Tibial nerve (tissue), 4 donors: ENCODE results near the gene OR2H1. TPM values are rescaled to one million over a fixed set of nuclear protein-coding genes. Genes with fewer than 3 reads are reported as not detected.

ENCODE experiments used
- DNase-seq, 2 donors: peaks; one replicate each; pipeline ENCODE4 v3.0.0-alpha.2; 2019; ENCODE audit warnings: low spot score in 2 of 2
- H3K27ac ChIP-seq, 4 donors: fragments of 200-600 bp; sonication (generic) in 3 of 4; one replicate each; pipeline ENCODE4 v1.5.1; 2017 to 2019; ENCODE audit warnings: mild to moderate bottlenecking in 1 of 4
- H3K27me3 ChIP-seq, 2 donors: fragments of 200-600 bp; sonication (generic) in 1 of 2; one replicate each; pipeline versions ENCODE4 v1.5.1 to v1.6.0; 2017 to 2019
- H3K36me3 ChIP-seq, 3 donors: fragments of 200-600 bp; sonication (generic); one replicate each; pipeline ENCODE4 v1.5.1; 2018 to 2019
- H3K4me1 ChIP-seq, 4 donors: fragments of 200-600 bp; sonication (generic) in 3 of 4; one replicate each; pipeline ENCODE4 v1.5.1; 2017 to 2019
- H3K4me3 ChIP-seq, 4 donors: fragments of 200-600 bp; sonication (generic) in 3 of 4; one replicate each; pipeline ENCODE4 v1.5.1; 2017 to 2019; ENCODE audit warnings: mild to moderate bottlenecking in 1 of 4, moderate library complexity in 1 of 4
- H3K9me3 ChIP-seq, 4 donors: fragments of 200-600 bp; sonication (generic) in 3 of 4; one replicate each; pipeline ENCODE4 v1.5.1; 2017 to 2019
- CTCF ChIP-seq, 5 experiments: fragments of 200-600 bp in 3 of 5; fragments of 450-650 bp in 2 of 5; sonication (generic) in 3 of 5; IDR thresholded peaks; one replicate each; pipeline ENCODE4 v1.5.1; 2016 to 2019; ENCODE audit warnings: antibody characterized with exemption in 5 of 5, mild to moderate bottlenecking in 3 of 5, moderate library complexity in 2 of 5
- EP300 ChIP-seq, 2 donors: sonication (generic); formaldehyde crosslinking; IDR thresholded peaks; one replicate each; pipeline ENCODE4 v1.6.1; 2017; ENCODE audit warnings: antibody characterized with exemption in 2 of 2, mild to moderate bottlenecking in 1 of 2
- POLR2A ChIP-seq, 2 donors: fragments of 450-650 bp; IDR thresholded peaks; one replicate each; pipeline ENCODE4 v1.6.1; 2017; ENCODE audit warnings: antibody characterized with exemption in 2 of 2, mild to moderate bottlenecking in 2 of 2, moderate library complexity in 2 of 2
- WGBS, 2 donors: methylation state at CpG; one replicate each; pipeline ENCODE4 v1.1.5; 2018; 5-methylcytosine and 5-hydroxymethylcytosine counted together
- total RNA-seq, 4 donors: library from RNA; depleted of rRNA; stranded (reverse); fragments of >200 nt; gene quantifications; one replicate each; pipeline ENCODE4 v1.1.0, GENCODE V29; 2016

Gene OR2H1
- total RNA-seq = not detected

- Histone ChIP-seq H3K36me3 (no peaks in the 10 kb centered on the region), H3K4me1 (no peaks in the 10 kb centered on the region), H3K27me3 (no peaks in the 10 kb centered on the region), H3K27ac (no peak within 1 kb of the TSS), H3K4me3 (no peak within 1 kb of the TSS), H3K9me3 (no peaks in the 10 kb centered on the region)
- TF ChIP-seq POLR2A (IDR thresholded peaks at IDR 0.05) (no peak), EP300 (IDR thresholded peaks at IDR 0.05) (no peak), CTCF (IDR thresholded peaks at IDR 0.05) (no peak)
- DNase-seq = no peak
- WGBS, 2 donors = 35 to 53% methylated on average over 2 of the region's 2 CpGs
Measured at GRCh38 chr6:29456971-29457370, at the start of gene OR2H1, which contains the start of gene OR11A1. OR2H1 (plus strand) TSS chr6:29457155; CDS start chr6:29461770, 4,615 bp downstream. OR11A1 (minus strand) TSS chr6:29457071; CDS start chr6:29427641, 29,430 bp downstream.

GRCh38 chr6:29414588-29414987 lies 42.4 kb upstream of the OR2H1 start, which contains the start of gene OR12D1:
OR12D1 (plus strand) TSS chr6:29414928.
- Histone ChIP-seq H3K27me3 (no peaks in the 10 kb centered on the region), H3K4me3 (no peak within 1 kb of the TSS), H3K27ac (no peak within 1 kb of the TSS), H3K36me3 (no peaks in the 10 kb centered on the region), H3K4me1 (no peaks in the 10 kb centered on the region), H3K9me3 (peaks cover 0 to 10% (median 0%) of the 10 kb centered on the region in 4 donors)
- no peak for TF ChIP-seq POLR2A (IDR thresholded peaks at IDR 0.05)
- no peak for DNase-seq

GRCh38 chr6:29419516-29419915 lies 37.4 kb upstream of the OR2H1 start:
- TF ChIP-seq EP300 (IDR thresholded peaks at IDR 0.05) (no peak), CTCF (IDR thresholded peaks at IDR 0.05) (no peak), POLR2A (IDR thresholded peaks at IDR 0.05) (no peak)
- no peaks in the 10 kb centered on the region for H3K27me3 ChIP-seq
- no peaks in the 10 kb centered on the region for H3K36me3 ChIP-seq
- no peak for DNase-seq
- no peak overlapping the region for H3K4me3 ChIP-seq
- H3K27ac ChIP-seq = no peak overlapping the region
- H3K9me3 ChIP-seq = no peaks in the 10 kb centered on the region
- 46 to 50% methylated on average over 3 of the region's 3 CpGs for WGBS, 2 donors
- no peaks in the 10 kb centered on the region for H3K4me1 ChIP-seq

- Histone ChIP-seq H3K27ac (no peak overlapping the region), H3K4me3 (no peak overlapping the region), H3K9me3 (no peaks in the 10 kb centered on the region), H3K36me3 (no peaks in the 10 kb centered on the region), H3K4me1 (no peaks in the 10 kb centered on the region), H3K27me3 (no peaks in the 10 kb centered on the region)
- TF ChIP-seq CTCF (IDR thresholded peaks at IDR 0.05) (no peak), EP300 (IDR thresholded peaks at IDR 0.05) (no peak), POLR2A (IDR thresholded peaks at IDR 0.05) (no peak)
- no peak for DNase-seq
- WGBS, 2 donors = 86 to 98% methylated on average over 2 of the region's 2 CpGs
Measured at GRCh38 chr6:29424168-29424567, 32.8 kb upstream of the OR2H1 start.

GRCh38 chr6:29424575-29424974 lies 32.4 kb upstream of the OR2H1 start:
- 31 to 49% methylated on average over 2 of the region's 2 CpGs for WGBS, 2 donors

More at GRCh38 chr6:29424575-29424974, 32.4 kb upstream of the OR2H1 start:
- Histone ChIP-seq H3K36me3 (no peaks in the 10 kb centered on the region), H3K27ac (no peak overlapping the region), H3K4me3 (no peak overlapping the region), H3K9me3 (no peaks in the 10 kb centered on the region), H3K27me3 (no peaks in the 10 kb centered on the region), H3K4me1 (no peaks in the 10 kb centered on the region)
- TF ChIP-seq POLR2A (IDR thresholded peaks at IDR 0.05) (no peak), CTCF (IDR thresholded peaks at IDR 0.05) (no peak), EP300 (IDR thresholded peaks at IDR 0.05) (no peak)
- DNase-seq = no peak
